Activated CD4-positive, alpha-beta memory T cell treated with anti-CD3 and anti-CD28 coated beads for 36 hours (primary cell): Measurements from ENCODE around the gene BRCC3. TPM values are rescaled to one million over a fixed set of nuclear protein-coding genes. Genes with fewer than 3 reads are reported as not detected.

Source experiments
- CTCF ChIA-PET: fragments of 350-600 bp; sonication (Branson Sonifier 250); formaldehyde crosslinking; loops from one replicate; lab custom pipeline; 2021; ENCODE audit warnings: antibody characterized with exemption, inconsistent platforms; lab: Charles Lee
- POLR2A ChIA-PET: fragments of 350-600 bp; sonication (Branson Sonifier 250); formaldehyde crosslinking; loops from one replicate; lab custom pipeline; 2021; ENCODE audit warnings: antibody characterized with exemption; lab: Charles Lee
- DNase-seq: peaks from one replicate; pipeline ENCODE4 v3.0.0-alpha.2; 2020
- H3K27ac Mint-ChIP-seq: one replicate; pipeline ENCODE4 v1.8.0; 2021; ENCODE audit warnings: mixed read lengths
- H3K27me3 Mint-ChIP-seq: one replicate; pipeline ENCODE4 v1.8.0; 2021; ENCODE audit warnings: mixed read lengths
- H3K36me3 Mint-ChIP-seq: one replicate; pipeline ENCODE4 v1.8.0; 2021; ENCODE audit warnings: mixed read lengths
- H3K4me1 Mint-ChIP-seq: one replicate; pipeline ENCODE4 v1.8.0; 2021; ENCODE audit warnings: low read depth, mixed read lengths
- H3K4me3 Mint-ChIP-seq: one replicate; pipeline ENCODE4 v1.8.0; 2021; ENCODE audit warnings: mild to moderate bottlenecking, mixed read lengths
- H3K9me3 Mint-ChIP-seq: one replicate; pipeline ENCODE4 v1.8.0; 2021; ENCODE audit warnings: mixed read lengths
- intact Hi-C: fragments of 100-400 bp; cut with micrococcal nuclease; formaldehyde crosslinking; loops from one replicate; pipeline ENCODE4 v1.15.1; 2023
- total RNA-seq, 2 experiments: library from RNA; stranded (reverse); gene quantifications; one replicate each; pipeline ENCODE4 v1.2.3, GENCODE V29; 2021

The BRCC3 gene
- total RNA-seq, result 10 to 100 TPM; 24.4 to 26.7 TPM

GRCh38 chrX:155070975-155071693 is at the start of gene BRCC3, which contains the start of the genes CMC4 and MTCP1:
BRCC3 (plus strand) TSS chrX:155071508; CDS start chrX:155071528, 20 bp downstream.
CMC4 (minus strand) TSS chrX:155071136; CDS start chrX:155064023, 7,113 bp downstream.
MTCP1 (minus strand) TSS chrX:155071136; CDS start chrX:155066010, 5,126 bp downstream.
- Mint-ChIP-seq H3K36me3 (peaks cover 27% of the 10 kb centered on the region), H3K27ac (peak within 1 kb of the TSS; percentile 90), H3K4me3 (peak within 1 kb of the TSS; percentile 91), H3K9me3 (no peaks in the 10 kb centered on the region), H3K4me1 (peaks cover 51% of the 10 kb centered on the region), H3K27me3 (no peaks in the 10 kb centered on the region)
- ChIA-PET POLR2A (no interaction called here), CTCF (interaction anchor here (3.2 kb wide), 1 partner anchor 14 kb away, joined by 12 read pairs; no protein-coding TSS in a partner anchor)
- DNase-seq, result peak; percentile 86
- intact Hi-C loops, result loop anchor here (1.0 to 5.0 kb wide), 3 partner anchors 14 to 89 kb away; partner anchors contain the start of gene FUNDC2

- H3K9me3 Mint-ChIP-seq, result no peaks in the 10 kb centered on the region
- no peak within 1 kb of the TSS for H3K27ac Mint-ChIP-seq
- no peak within 1 kb of the TSS for H3K4me3 Mint-ChIP-seq
- no peaks in the 10 kb centered on the region for H3K36me3 Mint-ChIP-seq
- POLR2A ChIA-PET, result no interaction called here
- no peaks in the 10 kb centered on the region for H3K27me3 Mint-ChIP-seq
- intact Hi-C loops, result no loop called here
- CTCF ChIA-PET, result no interaction called here
- DNase-seq, result no peak
- H3K4me1 Mint-ChIP-seq, result peaks cover 2% of the 10 kb centered on the region
Observed at GRCh38 chrX:155022585-155022984, 48.7 kb upstream of the BRCC3 start, which contains the start of gene F8. F8 (minus strand) TSS chrX:155022723; CDS start chrX:155022552, 171 bp downstream.

GRCh38 chrX:155023907-155024833 is 47.1 kb upstream of the BRCC3 start:
- CTCF ChIA-PET, result no interaction called here
- intact Hi-C loops, result no loop called here

GRCh38 chrX:155026420-155026726 is 44.9 kb upstream of the BRCC3 start:
- intact Hi-C loops, result loop anchor here (1.0 to 2.0 kb wide), 2 partner anchors 36 to 45 kb away; partner anchors contain the start of genes BRCC3, CMC4 and MTCP1
- ChIA-PET POLR2A (interaction anchor here (0.8 to 1.3 kb wide), 2 partner anchors 43 to 46 kb away, joined by 3 to 5 read pairs; no protein-coding TSS in a partner anchor), CTCF (interaction anchor here (0.7 to 3.3 kb wide), 5 partner anchors 10 to 189 kb away, joined by 3 to 12 read pairs (median 3); no protein-coding TSS in a partner anchor)
- Mint-ChIP-seq H3K4me1 (peaks cover 19% of the 10 kb centered on the region), H3K27me3 (no peaks in the 10 kb centered on the region), H3K36me3 (no peaks in the 10 kb centered on the region), H3K27ac (peak overlapping the region; percentile 81), H3K4me3 (peak overlapping the region; percentile 72), H3K9me3 (no peaks in the 10 kb centered on the region)
- no peak for DNase-seq

More at GRCh38 chrX:155023907-155024833, 47.1 kb upstream of the BRCC3 start:
- Mint-ChIP-seq H3K9me3 (no peaks in the 10 kb centered on the region), H3K36me3 (no peaks in the 10 kb centered on the region), H3K27ac (no peak overlapping the region), H3K4me3 (no peak overlapping the region), H3K27me3 (no peaks in the 10 kb centered on the region), H3K4me1 (peaks cover 13% of the 10 kb centered on the region)
- POLR2A ChIA-PET, result no interaction called here
- no peak for DNase-seq

- Mint-ChIP-seq H3K4me3 (peak within 1 kb of the TSS; percentile 83), H3K27me3 (no peaks in the 10 kb centered on the region), H3K36me3 (no peaks in the 10 kb centered on the region), H3K4me1 (peaks cover 21% of the 10 kb centered on the region), H3K9me3 (no peaks in the 10 kb centered on the region), H3K27ac (peak within 1 kb of the TSS; percentile 94)
- CTCF ChIA-PET, result interaction anchor here (0.7 to 3.3 kb wide), 5 partner anchors 10 to 189 kb away, joined by 3 to 12 read pairs (median 3); no protein-coding TSS in a partner anchor
- DNase-seq, result peak; percentile 96
- POLR2A ChIA-PET, result interaction anchor here (0.8 to 1.3 kb wide), 2 partner anchors 43 to 46 kb away, joined by 3 to 5 read pairs; no protein-coding TSS in a partner anchor
- intact Hi-C loops, result loop anchor here (1.0 to 2.0 kb wide), 2 partner anchors 36 to 44 kb away; partner anchors contain the start of genes BRCC3, CMC4 and MTCP1
Observed at GRCh38 chrX:155026727-155027508, 44.4 kb upstream of the BRCC3 start, which contains the start of gene FUNDC2. FUNDC2 (plus strand) TSS chrX:155026844; CDS start chrX:155026939, 95 bp downstream.

- Mint-ChIP-seq H3K36me3 (no peaks in the 10 kb centered on the region), H3K27me3 (no peaks in the 10 kb centered on the region), H3K4me1 (peaks cover 21% of the 10 kb centered on the region), H3K27ac (peak overlapping the region; percentile 94), H3K9me3 (no peaks in the 10 kb centered on the region), H3K4me3 (peak overlapping the region; percentile 83)
- peak; percentile 11 for DNase-seq
- intact Hi-C loops, result loop anchor here (2.0 kb wide), 1 partner anchor 37 kb away; no protein-coding TSS in a partner anchor
- ChIA-PET CTCF (interaction anchor here (0.8 to 3.3 kb wide), 5 partner anchors 21 to 188 kb away, joined by 3 to 12 read pairs (median 3); no protein-coding TSS in a partner anchor), POLR2A (interaction anchor here (1.3 kb wide), 1 partner anchor 42 kb away, joined by 5 read pairs; no protein-coding TSS in a partner anchor)
Observed at GRCh38 chrX:155027509-155028066, 43.7 kb upstream of the BRCC3 start.

- intact Hi-C loops, result no loop called here
- ChIA-PET CTCF (interaction anchor here (0.8 to 3.3 kb wide), 3 partner anchors 21 to 48 kb away, joined by 3 to 12 read pairs (median 11); no protein-coding TSS in a partner anchor), POLR2A (no interaction called here)
- Mint-ChIP-seq H3K9me3 (no peaks in the 10 kb centered on the region), H3K36me3 (no peaks in the 10 kb centered on the region), H3K4me1 (peaks cover 21% of the 10 kb centered on the region), H3K27me3 (no peaks in the 10 kb centered on the region), H3K4me3 (peak overlapping the region; percentile 83), H3K27ac (peak overlapping the region; percentile 94)
- DNase-seq, result peak; percentile 9
Observed at GRCh38 chrX:155028129-155028528, 43.2 kb upstream of the BRCC3 start.

GRCh38 chrX:155028877-155029291 is 42.4 kb upstream of the BRCC3 start:
- CTCF ChIA-PET, result interaction anchor here (3.1 kb wide), 1 partner anchor 28 kb away, joined by 12 read pairs; no protein-coding TSS in a partner anchor
- no peaks in the 10 kb centered on the region for H3K27me3 Mint-ChIP-seq
- no peaks in the 10 kb centered on the region for H3K36me3 Mint-ChIP-seq
- peak overlapping the region; percentile 53 for H3K27ac Mint-ChIP-seq
- peak overlapping the region; percentile 43 for H3K4me3 Mint-ChIP-seq
- POLR2A ChIA-PET, result no interaction called here
- H3K9me3 Mint-ChIP-seq, result no peaks in the 10 kb centered on the region
- intact Hi-C loops, result no loop called here
- DNase-seq, result no peak
- peaks cover 21% of the 10 kb centered on the region for H3K4me1 Mint-ChIP-seq

GRCh38 chrX:155031657-155032056 is 39.7 kb upstream of the BRCC3 start:
- H3K9me3 Mint-ChIP-seq, result peaks cover 5% of the 10 kb centered on the region
- peaks cover 16% of the 10 kb centered on the region for H3K36me3 Mint-ChIP-seq
- ChIA-PET CTCF (no interaction called here), POLR2A (no interaction called here)
- intact Hi-C loops, result no loop called here
- DNase-seq, result no peak
- no peak overlapping the region for H3K27ac Mint-ChIP-seq
- peaks cover 20% of the 10 kb centered on the region for H3K4me1 Mint-ChIP-seq
- no peaks in the 10 kb centered on the region for H3K27me3 Mint-ChIP-seq
- H3K4me3 Mint-ChIP-seq, result no peak overlapping the region

- Mint-ChIP-seq H3K9me3 (peaks cover 5% of the 10 kb centered on the region), H3K36me3 (peaks cover 19% of the 10 kb centered on the region), H3K27ac (no peak overlapping the region), H3K27me3 (no peaks in the 10 kb centered on the region), H3K4me3 (no peak overlapping the region), H3K4me1 (peaks cover 9% of the 10 kb centered on the region)
- intact Hi-C loops, result no loop called here
- no peak for DNase-seq
- POLR2A ChIA-PET, result no interaction called here
- CTCF ChIA-PET, result no interaction called here
Observed at GRCh38 chrX:155035688-155036087, 35.6 kb upstream of the BRCC3 start.
